Measurements from ENCODE around the gene CAMSAP2.

The CAMSAP2 gene

DNA sequence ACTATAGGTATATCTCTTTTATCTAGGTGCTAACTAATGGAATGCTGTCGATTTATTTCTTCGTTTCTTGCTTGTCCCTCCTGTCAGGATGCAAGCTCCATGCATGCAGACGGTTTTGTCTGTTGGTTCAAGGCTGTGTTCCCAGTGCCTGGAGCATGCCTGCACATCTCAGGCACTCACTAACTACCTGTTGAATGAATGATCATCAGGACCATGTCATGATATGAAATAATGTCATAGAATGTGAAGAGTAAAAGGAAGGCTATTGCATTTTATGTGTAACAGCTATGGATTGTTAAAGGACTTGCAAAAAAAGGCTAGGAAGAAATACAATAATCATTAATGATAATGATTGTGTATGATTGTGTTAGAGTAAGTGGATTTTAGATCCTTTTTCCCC is 138.3 kb downstream of the CAMSAP2 start:
- DNase-seq (ENCODE audit: low read depth, low spot score) = no peak

DNA sequence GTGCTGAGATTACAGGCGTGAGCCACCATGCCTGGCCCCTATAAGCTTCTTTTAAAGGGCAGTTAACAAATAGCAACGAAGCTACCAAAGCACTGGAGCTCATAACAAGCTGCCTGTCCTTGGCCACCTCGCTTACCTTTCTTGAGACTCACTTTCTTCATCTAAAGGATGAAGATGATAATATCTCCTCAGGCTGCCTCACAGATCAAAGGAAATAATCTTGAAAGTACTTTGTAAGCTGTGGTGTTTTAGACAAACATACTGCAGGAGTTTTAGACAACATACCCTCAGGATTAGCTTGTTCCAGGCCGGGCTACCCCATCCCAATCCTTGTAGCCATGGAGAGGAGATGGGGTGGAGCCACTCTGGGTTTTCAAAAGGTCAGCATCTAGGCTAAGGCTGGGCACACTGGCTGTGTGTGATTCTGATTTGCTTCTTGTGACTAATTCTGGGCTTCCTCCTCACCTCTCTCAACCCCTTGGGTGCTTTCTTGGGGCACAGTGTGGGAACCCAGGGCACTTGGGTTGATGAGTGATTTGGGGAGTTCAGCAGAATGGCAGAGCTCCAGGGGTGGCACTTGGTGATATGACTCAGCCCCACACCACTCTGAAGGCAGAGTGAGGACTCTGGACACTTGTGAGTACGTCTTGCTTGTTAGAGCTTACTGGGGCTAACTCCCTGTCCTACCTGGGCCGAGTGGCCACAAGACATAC is 139.3 kb downstream of the CAMSAP2 start:
- DNase-seq (ENCODE audit: low read depth, low spot score) = no peak

GRCh38 chr1:200880212-200880611 is 141.5 kb downstream of the CAMSAP2 start:
- DNase-seq (ENCODE audit: low read depth, low spot score) = no peak

GRCh38 chr1:200883118-200883517 is 144.4 kb downstream of the CAMSAP2 start:
- no peak for DNase-seq (ENCODE audit: low read depth, low spot score)

GRCh38 chr1:200885623-200886402 is 147.1 kb downstream of the CAMSAP2 start:
- DNase-seq (ENCODE audit: low read depth, low spot score) = no peak

GRCh38 chr1:200886594-200886993 is 147.9 kb downstream of the CAMSAP2 start:
- no peak for DNase-seq (ENCODE audit: low read depth, low spot score)

DNA sequence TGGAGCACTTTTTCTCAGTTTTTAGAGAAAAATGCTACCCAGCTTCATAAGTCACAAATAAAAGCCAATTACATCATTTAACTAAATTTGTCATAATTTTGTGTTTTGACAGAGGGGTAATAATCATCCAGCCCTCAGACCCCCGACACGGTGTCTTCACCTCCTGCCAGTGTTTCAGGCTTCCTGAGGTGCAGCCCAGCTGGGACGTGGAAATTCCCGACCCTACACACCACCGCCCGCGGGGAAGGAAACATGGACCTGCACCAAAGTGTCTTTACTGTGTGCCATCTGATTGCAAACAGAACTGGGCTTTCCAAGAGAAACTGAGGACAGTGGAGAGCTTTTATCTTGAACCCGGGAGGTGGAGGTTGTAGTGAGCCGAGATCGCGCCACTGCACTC is 148.3 kb downstream of the CAMSAP2 start:
- no peak for DNase-seq (ENCODE audit: low read depth, low spot score)

DNA sequence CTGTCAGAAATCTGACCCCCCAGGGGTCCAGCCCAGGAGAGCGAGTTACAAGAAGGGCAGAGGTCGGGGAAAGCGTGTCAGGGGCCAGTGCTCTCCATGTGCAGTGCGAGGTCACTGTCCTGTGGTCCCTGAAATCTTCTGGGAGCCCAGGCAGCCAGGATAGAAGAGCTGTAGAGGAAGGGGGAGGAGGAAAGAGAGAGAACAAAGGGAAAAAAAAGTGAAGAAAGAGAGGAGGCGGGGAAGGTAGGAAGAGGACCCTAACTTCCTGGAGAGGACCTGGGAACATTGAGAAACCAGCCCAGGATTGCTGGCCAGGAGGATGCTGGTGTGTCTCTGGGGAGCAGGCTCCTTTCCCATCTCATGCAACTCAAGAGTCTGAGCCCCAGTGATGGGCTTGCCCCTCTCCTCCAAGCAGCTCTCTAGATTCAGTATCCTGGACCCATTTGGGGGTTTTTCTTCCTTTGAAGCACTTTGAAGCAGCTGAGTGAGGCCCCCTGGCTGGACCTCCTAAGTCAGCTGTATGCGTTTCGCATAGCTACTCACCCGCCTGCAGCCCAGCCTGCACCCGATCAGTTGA is 149.2 kb downstream of the CAMSAP2 start:
- DNase-seq (ENCODE audit: low read depth, low spot score) = no peak

GRCh38 chr1:200888349-200888838 is 149.7 kb downstream of the CAMSAP2 start:
- DNase-seq (ENCODE audit: low read depth, low spot score) = no peak

- DNase-seq (ENCODE audit: low read depth, low spot score) = no peak
Observed at GRCh38 chr1:200889571-200889970, 150.9 kb downstream of the CAMSAP2 start.

GRCh38 chr1:200890027-200890426 is 151.3 kb downstream of the CAMSAP2 start:
- no peak for DNase-seq (ENCODE audit: low read depth, low spot score)

- DNase-seq (ENCODE audit: low read depth, low spot score) = no peak
Observed at GRCh38 chr1:200890818-200891773, 152.4 kb downstream of the CAMSAP2 start.

DNA sequence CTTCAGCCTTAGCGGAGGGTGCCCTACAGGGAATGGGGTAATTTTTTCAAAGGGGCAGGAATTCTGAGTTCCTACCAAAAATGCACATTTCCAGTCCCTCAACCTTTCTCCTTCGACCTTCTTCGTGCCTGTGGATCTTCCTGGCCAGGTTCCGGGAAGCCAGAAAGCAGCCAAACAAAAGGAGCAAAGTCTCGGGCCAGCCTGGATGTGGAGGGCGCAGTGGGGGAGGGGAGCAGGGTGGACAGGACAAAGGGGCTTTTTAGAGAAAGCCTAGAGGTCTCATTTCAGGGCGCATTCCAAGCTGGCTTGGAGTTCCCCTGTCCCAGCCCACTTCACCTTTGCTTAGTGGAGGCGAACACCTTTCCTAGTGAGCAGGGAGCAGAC is 153.1 kb downstream of the CAMSAP2 start:
- no peak for DNase-seq (ENCODE audit: low read depth, low spot score)

DNA sequence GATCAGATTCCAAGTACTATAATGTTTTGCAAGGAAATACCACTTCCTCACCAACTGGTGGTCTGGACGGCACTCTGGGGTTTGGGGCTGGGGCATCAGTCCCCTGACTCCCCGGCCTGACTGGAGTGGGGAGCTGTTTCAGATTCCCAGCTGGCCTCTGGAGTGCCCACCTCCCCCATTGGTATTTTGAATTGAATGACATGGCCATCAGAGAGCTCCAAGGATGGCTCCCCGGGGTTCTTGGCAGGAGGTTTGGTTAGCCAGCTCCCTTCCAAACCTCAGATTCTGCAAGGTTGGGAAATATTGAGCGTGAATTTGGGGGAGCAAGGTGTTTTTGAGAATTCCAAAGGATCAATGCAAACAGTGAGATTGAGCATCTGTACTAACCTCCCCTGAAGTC is 153.9 kb downstream of the CAMSAP2 start:
- no peak for DNase-seq (ENCODE audit: low read depth, low spot score)

DNA sequence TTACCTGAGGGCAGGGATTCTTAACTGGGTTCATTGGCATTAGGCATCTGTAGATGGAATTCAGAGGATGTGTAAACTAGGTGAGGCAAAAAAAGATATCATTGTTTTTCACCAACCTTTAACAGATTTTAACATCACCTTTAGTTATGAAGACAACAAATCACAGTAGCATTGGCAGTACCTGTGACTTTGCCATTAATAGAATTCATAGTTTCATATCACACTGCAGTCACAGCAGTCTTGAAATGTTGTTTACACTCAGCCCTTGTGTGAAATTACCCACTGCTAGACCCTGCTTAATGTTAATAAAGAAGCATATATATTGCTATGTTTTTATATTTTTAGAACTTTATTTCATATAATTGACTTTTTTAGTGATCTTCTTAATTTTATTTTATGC is 154.3 kb downstream of the CAMSAP2 start:
- DNase-seq (ENCODE audit: low read depth, low spot score) = no peak

DNA sequence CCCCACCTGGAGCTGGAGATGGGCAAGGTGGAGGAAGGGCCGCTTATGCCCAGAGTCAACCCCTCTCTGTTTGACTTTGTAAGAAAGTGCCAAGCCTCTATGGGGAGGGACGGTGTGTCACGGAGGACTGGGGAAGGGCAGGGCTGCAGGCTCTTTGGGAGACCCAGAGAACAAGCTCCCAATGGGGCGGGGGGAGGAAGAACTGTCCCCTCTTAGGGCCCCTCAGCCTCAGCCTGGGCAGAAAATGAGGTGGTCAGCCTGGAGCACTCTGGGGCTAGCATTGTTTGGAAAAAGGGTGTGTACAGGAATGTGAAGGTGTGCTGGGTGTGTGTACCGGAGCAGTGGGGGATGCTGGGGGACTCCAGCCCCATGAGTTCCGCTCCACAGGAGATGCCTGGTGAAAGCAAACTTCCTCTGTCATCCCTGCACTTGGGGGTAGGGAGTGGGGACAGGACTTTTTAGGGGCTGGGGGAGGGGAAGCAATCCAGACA is 154.8 kb downstream of the CAMSAP2 start:
- no peak for DNase-seq (ENCODE audit: low read depth, low spot score)

GRCh38 chr1:200894712-200895442 is 156.2 kb downstream of the CAMSAP2 start, which contains the start of gene INAVA:
Gene INAVA, plus strand, starts transcription at chr1:200894900. Its CDS starts 3,501 bp downstream, at chr1:200898401.
- DNase-seq (ENCODE audit: low read depth, low spot score) = no peak

- no peak for DNase-seq (ENCODE audit: low read depth, low spot score)
Observed at GRCh38 chr1:200895443-200895789, 156.7 kb downstream of the CAMSAP2 start.

GRCh38 chr1:200895801-200896530 is 157.3 kb downstream of the CAMSAP2 start:
- no peak for DNase-seq (ENCODE audit: low read depth, low spot score)

All from iPS DF 19.7 (cell line).